HG02870 (cell line): ENCODE data around the gene TROAP.
"Not testable (repeated sequence)": the region's sequence is repeated elsewhere in the genome, so short reads cannot be mapped to it uniquely, and the experiment has no call there.

ENCODE experiments used
- ATAC-seq: cut with Tn5 transposase; IDR thresholded peaks from one replicate; pipeline ENCODE4 v1.9.1; 2021; ENCODE audit warnings: mild to moderate bottlenecking, moderate library complexity; ENCODE audit not compliant: unreplicated experiment

TROAP gene

GRCh38 chr12:49294086-49294803, 28.8 kb upstream of the TROAP start:
- ATAC-seq, result no peak

- no peak for ATAC-seq
These were observed 28.3 kb upstream of the TROAP start for GRCh38 chr12:49294804-49295081.

- no peak for ATAC-seq
These were observed 27.7 kb upstream of the TROAP start, which contains the start of gene PRPH for GRCh38 chr12:49295082-49295936. TSS of gene PRPH (plus strand) at chr12:49295147. CDS start at chr12:49295201, 54 bp downstream.

GRCh38 chr12:49296034-49296835, 26.8 kb upstream of the TROAP start:
- no peak for ATAC-seq

- no peak for ATAC-seq
These were observed 26.0 kb upstream of the TROAP start for GRCh38 chr12:49296836-49297694.

GRCh38 chr12:49297695-49298060, 25.4 kb upstream of the TROAP start:
- ATAC-seq, result no peak

- no peak for ATAC-seq
These were observed 24.9 kb upstream of the TROAP start for GRCh38 chr12:49298160-49298559.

- ATAC-seq, result no peak
These were observed 21.3 kb upstream of the TROAP start for GRCh38 chr12:49301760-49302159.

GRCh38 chr12:49304161-49304560, 18.9 kb upstream of the TROAP start:
- no peak for ATAC-seq

GRCh38 chr12:49305762-49306510, 17.1 kb upstream of the TROAP start:
- no peak for ATAC-seq

GRCh38 chr12:49309386-49309785, 13.7 kb upstream of the TROAP start:
- no peak for ATAC-seq

- not testable (repeated sequence) for ATAC-seq
These were observed 12.5 kb upstream of the TROAP start for GRCh38 chr12:49310451-49311000.

- no peak for ATAC-seq
These were observed 8.2 kb upstream of the TROAP start for GRCh38 chr12:49314811-49315210.

- not testable (repeated sequence) for ATAC-seq
These were observed 5.9 kb upstream of the TROAP start for GRCh38 chr12:49317118-49317517.

GRCh38 chr12:49320411-49321103, 2.5 kb upstream of the TROAP start:
- not testable (repeated sequence) for ATAC-seq

- no peak for ATAC-seq
These were observed 718 bp upstream of the TROAP start for GRCh38 chr12:49322367-49322707.

- no peak for ATAC-seq
These were observed 556 bp downstream of the TROAP start for GRCh38 chr12:49323524-49324097.

GRCh38 chr12:49325606-49326005, 2.6 kb downstream of the TROAP start:
- ATAC-seq, result no peak

GRCh38 chr12:49327368-49327767, 4.3 kb downstream of the TROAP start:
- ATAC-seq, result no peak
